Activated B cell treated with CpG ODN at 0.5 μM for 24 hours (primary cell): Measurements from ENCODE around the gene DLX2. TPM values are rescaled to one million over a fixed set of nuclear protein-coding genes. Genes with fewer than 3 reads are reported as not detected.
A peak's percentile ranks its signal among the peaks of the same experiment; 100 is the strongest.

ENCODE experiments used
- ATAC-seq: fragments of 200-7000 bp; cut with Tn5 transposase; one replicate; pipeline ENCODE4 v1.10.0; 2021; ENCODE audit warnings: low read depth, mild to moderate bottlenecking, moderate library complexity
- CTCF ChIA-PET: fragments of 350-600 bp; sonication (Branson Sonifier 250); formaldehyde crosslinking; loops from one replicate; lab custom pipeline; 2021; ENCODE audit warnings: antibody characterized with exemption; lab: Charles Lee
- POLR2A ChIA-PET: fragments of 350-600 bp; sonication (Branson Sonifier 250); formaldehyde crosslinking; loops from one replicate; lab custom pipeline; 2021; ENCODE audit warnings: antibody characterized with exemption; lab: Charles Lee
- DNase-seq: peaks from one replicate; pipeline ENCODE4 v3.0.0; 2022
- H3K27ac Mint-ChIP-seq: one replicate; pipeline ENCODE4 v1.8.0; 2020; ENCODE audit warnings: mixed read lengths
- H3K27me3 Mint-ChIP-seq: one replicate; pipeline ENCODE4 v1.8.0; 2021; ENCODE audit warnings: mixed read lengths
- H3K36me3 Mint-ChIP-seq: one replicate; pipeline ENCODE4 v1.8.0; 2021; ENCODE audit warnings: low read depth, mixed read lengths
- H3K4me1 Mint-ChIP-seq: one replicate; pipeline ENCODE4 v1.8.0; 2021; ENCODE audit warnings: mixed read lengths
- H3K4me3 Mint-ChIP-seq: one replicate; pipeline ENCODE4 v1.8.0; 2020; ENCODE audit warnings: mild to moderate bottlenecking, mixed read lengths
- H3K9me3 Mint-ChIP-seq: one replicate; pipeline ENCODE4 v1.8.0; 2020; ENCODE audit warnings: mixed read lengths
- CTCF ChIP-seq: fragments of 200-600 bp; IDR thresholded peaks from one replicate; pipeline ENCODE4 v1.8.0; 2022; ENCODE audit warnings: antibody characterized with exemption, mild to moderate bottlenecking
- intact Hi-C: fragments of 100-400 bp; cut with micrococcal nuclease; formaldehyde crosslinking; loops from one replicate; pipeline ENCODE4 v1.15.1; 2024
- total RNA-seq: library from RNA; stranded (reverse); gene quantifications from 2 replicates; pipeline ENCODE4 v1.2.3, GENCODE V29; 2022

DLX2 gene
- total RNA-seq, 1 donor from 2014 or later = 0.16 TPM

GRCh38 chr2:172101821-172102390 is 794 bp downstream of the DLX2 start:
- peaks cover 41% of the 10 kb centered on the region for H3K4me1 Mint-ChIP-seq
- POLR2A ChIA-PET = no interaction called here
- no peaks in the 10 kb centered on the region for H3K9me3 Mint-ChIP-seq
- ATAC-seq (peak; percentile 7), DNase-seq (no peak)
- H3K4me3 Mint-ChIP-seq = peak overlapping the region; percentile 80
- intact Hi-C loops = loop anchor here (1.0 to 5.0 kb wide), 11 partner anchors 8 to 1285 kb away; partner anchors contain the start of genes DLX1, DYNC1I2, GAD1 and GORASP2
- peaks cover 54% of the 10 kb centered on the region for H3K27me3 Mint-ChIP-seq
- CTCF ChIA-PET = interaction anchor here (1.1 kb wide), 1 partner anchor 503 kb away, joined by 3 read pairs; no protein-coding TSS in a partner anchor
- TF ChIP-seq CTCF = no peak
- peak overlapping the region; percentile 35 for H3K27ac Mint-ChIP-seq
- H3K36me3 Mint-ChIP-seq = peaks cover 2% of the 10 kb centered on the region

GRCh38 chr2:172100935-172101820 is 1.5 kb downstream of the DLX2 start:
- Mint-ChIP-seq H3K27me3 (peaks cover 54% of the 10 kb centered on the region), H3K36me3 (peaks cover 2% of the 10 kb centered on the region), H3K9me3 (no peaks in the 10 kb centered on the region), H3K4me3 (peak overlapping the region; percentile 80), H3K4me1 (peaks cover 43% of the 10 kb centered on the region), H3K27ac (peak overlapping the region; percentile 59)
- TF ChIP-seq CTCF = no peak
- intact Hi-C loops = loop anchor here (5.0 kb wide), 4 partner anchors 289 to 1284 kb away; partner anchors contain the start of genes DYNC1I2, GAD1 and GORASP2
- no peak for ATAC-seq
- POLR2A ChIA-PET = interaction anchor here (0.7 kb wide), 1 partner anchor 9 kb away, joined by 3 read pairs; no protein-coding TSS in a partner anchor
- CTCF ChIA-PET = interaction anchor here (1.1 kb wide), 1 partner anchor 502 kb away, joined by 3 read pairs; no protein-coding TSS in a partner anchor
- DNase-seq = no peak

- no peak for TF ChIP-seq CTCF
- no peaks in the 10 kb centered on the region for H3K9me3 Mint-ChIP-seq
- CTCF ChIA-PET = no interaction called here
- peaks cover 2% of the 10 kb centered on the region for H3K36me3 Mint-ChIP-seq
- DNase-seq (no peak), ATAC-seq (no peak)
- H3K4me3 Mint-ChIP-seq = peak overlapping the region; percentile 55
- H3K4me1 Mint-ChIP-seq = peaks cover 52% of the 10 kb centered on the region
- peak overlapping the region; percentile 59 for H3K27ac Mint-ChIP-seq
- POLR2A ChIA-PET = no interaction called here
- peaks cover 56% of the 10 kb centered on the region for H3K27me3 Mint-ChIP-seq
- intact Hi-C loops = loop anchor here (5.0 kb wide), 4 partner anchors 288 to 1283 kb away; partner anchors contain the start of genes DYNC1I2, GAD1 and GORASP2
These were observed 2.4 kb downstream of the DLX2 start for GRCh38 chr2:172100080-172100934.

GRCh38 chr2:172099472-172100079 is 3.1 kb downstream of the DLX2 start:
- Mint-ChIP-seq H3K27ac (no peak overlapping the region), H3K9me3 (no peaks in the 10 kb centered on the region), H3K4me3 (no peak overlapping the region), H3K27me3 (peaks cover 55% of the 10 kb centered on the region), H3K36me3 (peaks cover 2% of the 10 kb centered on the region), H3K4me1 (peaks cover 57% of the 10 kb centered on the region)
- ChIA-PET POLR2A (interaction anchor here (1.2 kb wide), 1 partner anchor 16 kb away, joined by 4 read pairs; no protein-coding TSS in a partner anchor), CTCF (no interaction called here)
- ATAC-seq = no peak
- TF ChIP-seq CTCF = no peak
- no peak for DNase-seq
- intact Hi-C loops = loop anchor here (5.0 kb wide), 5 partner anchors 287 to 1282 kb away; partner anchors contain the start of genes DYNC1I2, GAD1, GORASP2 and ITGA6
